ENCODE results near the gene ABLIM2. TPM values are rescaled to one million over a fixed set of nuclear protein-coding genes. Genes with fewer than 3 reads are reported as not detected.

The ABLIM2 gene
- total and polyA plus RNA-seq, 2 experiments from 2014 or later, result 1.5 to 4.3 TPM

DNA sequence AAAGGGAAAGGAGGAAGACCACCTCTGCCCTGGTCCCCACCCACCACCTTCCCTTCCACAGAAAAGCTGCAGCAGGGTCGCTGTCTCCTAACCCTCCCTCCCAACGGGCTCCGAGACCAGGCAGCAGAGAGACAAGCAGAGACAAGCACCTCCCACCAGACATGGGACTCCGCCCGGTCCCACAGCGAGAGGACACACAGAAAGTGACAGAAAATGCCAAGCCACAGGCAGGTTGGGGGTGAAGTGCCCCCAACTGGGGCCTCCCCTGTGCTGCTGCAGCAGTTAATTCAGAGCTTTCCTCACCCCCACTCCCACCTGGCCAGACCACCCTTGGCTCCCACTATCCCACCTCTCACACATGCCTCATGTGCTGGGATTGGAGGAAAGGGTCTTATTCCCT is 154.5 kb downstream of the ABLIM2 start (continued):
- TF ChIP-seq, protein P1, sequence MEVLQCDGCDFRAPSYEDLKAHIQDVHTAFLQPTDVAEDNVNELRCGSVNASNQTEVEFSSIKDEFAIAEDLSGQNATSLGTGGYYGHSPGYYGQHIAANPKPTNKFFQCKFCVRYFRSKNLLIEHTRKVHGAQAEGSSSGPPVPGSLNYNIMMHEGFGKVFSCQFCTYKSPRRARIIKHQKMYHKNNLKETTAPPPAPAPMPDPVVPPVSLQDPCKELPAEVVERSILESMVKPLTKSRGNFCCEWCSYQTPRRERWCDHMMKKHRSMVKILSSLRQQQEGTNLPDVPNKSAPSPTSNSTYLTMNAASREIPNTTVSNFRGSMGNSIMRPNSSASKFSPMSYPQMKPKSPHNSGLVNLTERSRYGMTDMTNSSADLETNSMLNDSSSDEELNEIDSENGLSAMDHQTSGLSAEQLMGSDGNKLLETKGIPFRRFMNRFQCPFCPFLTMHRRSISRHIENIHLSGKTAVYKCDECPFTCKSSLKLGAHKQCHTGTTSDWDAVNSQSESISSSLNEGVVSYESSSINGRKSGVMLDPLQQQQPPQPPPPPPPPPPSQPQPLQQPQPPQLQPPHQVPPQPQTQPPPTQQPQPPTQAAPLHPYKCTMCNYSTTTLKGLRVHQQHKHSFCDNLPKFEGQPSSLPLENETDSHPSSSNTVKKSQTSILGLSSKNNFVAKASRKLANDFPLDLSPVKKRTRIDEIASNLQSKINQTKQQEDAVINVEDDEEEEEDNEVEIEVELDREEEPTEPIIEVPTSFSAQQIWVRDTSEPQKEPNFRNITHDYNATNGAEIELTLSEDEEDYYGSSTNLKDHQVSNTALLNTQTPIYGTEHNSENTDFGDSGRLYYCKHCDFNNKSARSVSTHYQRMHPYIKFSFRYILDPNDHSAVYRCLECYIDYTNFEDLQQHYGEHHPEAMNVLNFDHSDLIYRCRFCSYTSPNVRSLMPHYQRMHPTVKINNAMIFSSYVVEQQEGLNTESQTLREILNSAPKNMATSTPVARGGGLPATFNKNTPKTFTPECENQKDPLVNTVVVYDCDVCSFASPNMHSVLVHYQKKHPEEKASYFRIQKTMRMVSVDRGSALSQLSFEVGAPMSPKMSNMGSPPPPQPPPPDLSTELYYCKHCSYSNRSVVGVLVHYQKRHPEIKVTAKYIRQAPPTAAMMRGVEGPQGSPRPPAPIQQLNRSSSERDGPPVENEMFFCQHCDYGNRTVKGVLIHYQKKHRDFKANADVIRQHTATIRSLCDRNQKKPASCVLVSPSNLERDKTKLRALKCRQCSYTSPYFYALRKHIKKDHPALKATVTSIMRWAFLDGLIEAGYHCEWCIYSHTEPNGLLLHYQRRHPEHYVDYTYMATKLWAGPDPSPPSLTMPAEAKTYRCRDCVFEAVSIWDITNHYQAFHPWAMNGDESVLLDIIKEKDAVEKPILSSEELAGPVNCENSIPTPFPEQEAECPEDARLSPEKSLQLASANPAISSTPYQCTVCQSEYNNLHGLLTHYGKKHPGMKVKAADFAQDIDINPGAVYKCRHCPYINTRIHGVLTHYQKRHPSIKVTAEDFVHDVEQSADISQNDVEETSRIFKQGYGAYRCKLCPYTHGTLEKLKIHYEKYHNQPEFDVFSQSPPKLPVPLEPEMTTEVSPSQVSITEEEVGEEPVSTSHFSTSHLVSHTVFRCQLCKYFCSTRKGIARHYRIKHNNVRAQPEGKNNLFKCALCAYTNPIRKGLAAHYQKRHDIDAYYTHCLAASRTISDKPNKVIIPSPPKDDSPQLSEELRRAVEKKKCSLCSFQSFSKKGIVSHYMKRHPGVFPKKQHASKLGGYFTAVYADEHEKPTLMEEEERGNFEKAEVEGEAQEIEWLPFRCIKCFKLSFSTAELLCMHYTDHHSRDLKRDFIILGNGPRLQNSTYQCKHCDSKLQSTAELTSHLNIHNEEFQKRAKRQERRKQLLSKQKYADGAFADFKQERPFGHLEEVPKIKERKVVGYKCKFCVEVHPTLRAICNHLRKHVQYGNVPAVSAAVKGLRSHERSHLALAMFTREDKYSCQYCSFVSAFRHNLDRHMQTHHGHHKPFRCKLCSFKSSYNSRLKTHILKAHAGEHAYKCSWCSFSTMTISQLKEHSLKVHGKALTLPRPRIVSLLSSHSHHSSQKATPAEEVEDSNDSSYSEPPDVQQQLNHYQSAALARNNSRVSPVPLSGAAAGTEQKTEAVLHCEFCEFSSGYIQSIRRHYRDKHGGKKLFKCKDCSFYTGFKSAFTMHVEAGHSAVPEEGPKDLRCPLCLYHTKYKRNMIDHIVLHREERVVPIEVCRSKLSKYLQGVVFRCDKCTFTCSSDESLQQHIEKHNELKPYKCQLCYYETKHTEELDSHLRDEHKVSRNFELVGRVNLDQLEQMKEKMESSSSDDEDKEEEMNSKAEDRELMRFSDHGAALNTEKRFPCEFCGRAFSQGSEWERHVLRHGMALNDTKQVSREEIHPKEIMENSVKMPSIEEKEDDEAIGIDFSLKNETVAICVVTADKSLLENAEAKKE (CRISPR knock-in tag; IDR thresholded peaks at IDR 0.05), result no peak
- no peak for TF ChIP-seq JUNB (IDR thresholded peaks at IDR 0.05; ENCODE audit: unreplicated experiment)

DNA sequence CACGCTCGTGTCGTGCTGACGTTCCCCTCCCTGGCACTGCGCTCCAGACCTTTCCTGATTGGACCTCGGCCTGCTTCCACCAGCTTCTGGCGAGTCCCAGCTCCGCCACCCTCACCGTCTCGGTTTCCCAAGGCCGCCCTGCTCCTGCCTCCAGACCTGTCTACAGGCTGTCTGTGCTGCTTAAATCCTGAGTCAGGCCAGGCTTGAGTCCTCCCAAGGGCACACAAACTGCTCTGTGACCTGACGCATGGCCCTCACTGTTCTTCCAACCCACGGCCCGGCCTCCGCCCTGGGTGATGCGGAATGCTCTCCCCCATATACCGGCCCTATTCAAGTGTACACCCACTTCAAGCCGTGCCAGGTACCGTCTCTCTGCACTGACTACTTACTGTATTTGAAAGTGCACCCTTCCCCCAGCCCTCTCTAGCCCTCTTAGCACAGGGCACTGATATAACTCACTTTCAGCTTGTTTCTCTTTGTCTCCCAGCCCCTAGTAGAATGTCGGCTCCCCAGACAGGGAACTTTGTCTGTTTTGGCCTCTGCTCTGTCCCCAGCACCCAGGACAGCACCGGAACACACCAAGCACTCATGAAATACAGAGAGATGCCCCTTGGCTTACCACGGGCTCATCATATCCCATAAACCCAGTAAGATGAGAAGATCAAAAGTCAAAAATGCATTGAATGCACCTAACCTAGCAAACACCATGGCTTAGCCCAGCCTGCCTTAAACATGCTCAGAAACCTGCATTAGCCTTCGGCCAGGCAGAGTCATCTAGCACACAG is 155.9 kb downstream of the ABLIM2 start:
- no peak overlapping the region for H2AFZ ChIP-seq
- H3K4me1 ChIP-seq (ENCODE audit: insufficient read depth), result no peaks in the 10 kb centered on the region
- Mint-ChIP-seq H3K4me1 (peaks cover 13% of the 10 kb centered on the region), H3K36me3 (ENCODE audit: low read depth) (no peaks in the 10 kb centered on the region; the same call in 2 of the 3 replicates), H3K27ac (no peak overlapping the region), H3K27me3 (ENCODE audit: insufficient read depth, low read depth, poor library complexity) (peaks cover 9% of the 10 kb centered on the region), H3K9me3 (no peaks in the 10 kb centered on the region), H3K4me3 (no peak overlapping the region)
- H3K79me2 ChIP-seq (replicated peaks; ENCODE audit: insufficient read depth), result no peaks in the 10 kb centered on the region
- no peak for DNase-seq (ENCODE audit: low spot score)
- H3K36me3 ChIP-seq (ENCODE audit: insufficient read depth), result no peaks in the 10 kb centered on the region
- no peaks in the 10 kb centered on the region for H4K20me1 ChIP-seq (replicated peaks; ENCODE audit: insufficient read depth)
- H3K9me2 ChIP-seq (ENCODE audit: insufficient read depth), result no peaks in the 10 kb centered on the region
- H3K27ac ChIP-seq (ENCODE audit: low read depth), result no peak overlapping the region
- no peak overlapping the region for H3K4me3 ChIP-seq
- ATAC-seq, result no peak
- H3F3A ChIP-seq (replicated peaks; ENCODE audit: low read depth), result no peaks in the 10 kb centered on the region
- H3K4me2 ChIP-seq, result no peak overlapping the region
- no peaks in the 10 kb centered on the region for H3K27me3 ChIP-seq (ENCODE audit: insufficient read depth)
- TF ChIP-seq, protein P2, sequence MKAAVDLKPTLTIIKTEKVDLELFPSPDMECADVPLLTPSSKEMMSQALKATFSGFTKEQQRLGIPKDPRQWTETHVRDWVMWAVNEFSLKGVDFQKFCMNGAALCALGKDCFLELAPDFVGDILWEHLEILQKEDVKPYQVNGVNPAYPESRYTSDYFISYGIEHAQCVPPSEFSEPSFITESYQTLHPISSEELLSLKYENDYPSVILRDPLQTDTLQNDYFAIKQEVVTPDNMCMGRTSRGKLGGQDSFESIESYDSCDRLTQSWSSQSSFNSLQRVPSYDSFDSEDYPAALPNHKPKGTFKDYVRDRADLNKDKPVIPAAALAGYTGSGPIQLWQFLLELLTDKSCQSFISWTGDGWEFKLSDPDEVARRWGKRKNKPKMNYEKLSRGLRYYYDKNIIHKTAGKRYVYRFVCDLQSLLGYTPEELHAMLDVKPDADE (IDR thresholded peaks at IDR 0.05), result no peak
- TF ChIP-seq EZH2phosphoT487 (IDR thresholded peaks at IDR 0.05; ENCODE audit: unreplicated experiment) (no peak), ZNF331 (CRISPR knock-in tag; IDR thresholded peaks at IDR 0.05; ENCODE audit: low read depth) (no peak), STAT1 (IDR thresholded peaks at IDR 0.05; ENCODE audit: unreplicated experiment) (no peak), EZH2 (IDR thresholded peaks at IDR 0.05; ENCODE audit: low read depth, unreplicated experiment) (no peak)
- TF ChIP-seq, protein P3, sequence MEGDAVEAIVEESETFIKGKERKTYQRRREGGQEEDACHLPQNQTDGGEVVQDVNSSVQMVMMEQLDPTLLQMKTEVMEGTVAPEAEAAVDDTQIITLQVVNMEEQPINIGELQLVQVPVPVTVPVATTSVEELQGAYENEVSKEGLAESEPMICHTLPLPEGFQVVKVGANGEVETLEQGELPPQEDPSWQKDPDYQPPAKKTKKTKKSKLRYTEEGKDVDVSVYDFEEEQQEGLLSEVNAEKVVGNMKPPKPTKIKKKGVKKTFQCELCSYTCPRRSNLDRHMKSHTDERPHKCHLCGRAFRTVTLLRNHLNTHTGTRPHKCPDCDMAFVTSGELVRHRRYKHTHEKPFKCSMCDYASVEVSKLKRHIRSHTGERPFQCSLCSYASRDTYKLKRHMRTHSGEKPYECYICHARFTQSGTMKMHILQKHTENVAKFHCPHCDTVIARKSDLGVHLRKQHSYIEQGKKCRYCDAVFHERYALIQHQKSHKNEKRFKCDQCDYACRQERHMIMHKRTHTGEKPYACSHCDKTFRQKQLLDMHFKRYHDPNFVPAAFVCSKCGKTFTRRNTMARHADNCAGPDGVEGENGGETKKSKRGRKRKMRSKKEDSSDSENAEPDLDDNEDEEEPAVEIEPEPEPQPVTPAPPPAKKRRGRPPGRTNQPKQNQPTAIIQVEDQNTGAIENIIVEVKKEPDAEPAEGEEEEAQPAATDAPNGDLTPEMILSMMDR (conservative IDR thresholded peaks at IDR 0.05; ENCODE audit: low read depth in 2 of 2), result no peak
